ENCODE results near the gene GPR15.

- TF ChIP-seq REST (IDR thresholded peaks at IDR 0.05; ENCODE audit: borderline replicate concordance) (no peak), CTCF (IDR thresholded peaks at IDR 0.05; ENCODE audit: poor library complexity, severe bottlenecking) (no peak), TAF1 (IDR thresholded peaks at IDR 0.05; ENCODE audit: low read depth) (no peak), POLR2AphosphoS5 (IDR thresholded peaks at IDR 0.05) (no peak), EP300 (conservative IDR thresholded peaks at IDR 0.05; ENCODE audit: poor library complexity, severe bottlenecking) (no peak), MXI1 (conservative IDR thresholded peaks at IDR 0.05; ENCODE audit: poor library complexity, severe bottlenecking) (no peak), RAD21 (conservative IDR thresholded peaks at IDR 0.05) (no peak), EZH2 (IDR thresholded peaks at IDR 0.05; ENCODE audit: borderline replicate concordance, insufficient read depth, low read length, poor library complexity, severe bottlenecking) (no peak), SMC3 (conservative IDR thresholded peaks at IDR 0.05; ENCODE audit: poor library complexity) (no peak)
These were observed 26.5 kb downstream of the GPR15 start for GRCh38 chr3:98558100-98558827.
